OCI-LY7 (cell line): Measurements from ENCODE around the gene DNAH6. TPM values are rescaled to one million over a fixed set of nuclear protein-coding genes. Genes with fewer than 3 reads are reported as not detected.

Experiments
- BruUV-seq: library from RNA; stranded (reverse); fragments of 400-500 nt; replicated peaks from 2 replicates; lab custom pipeline; 2021; lab: Mats Ljungman, UMichigan
- CTCF ChIA-PET: fragments of 300-600 bp; sonication (Branson Sonifier 250); formaldehyde crosslinking; loops from one replicate; lab custom pipeline; 2022; ENCODE audit warnings: antibody characterized with exemption; ENCODE audit not compliant: unreplicated experiment; lab: Charles Lee
- POLR2A ChIA-PET: fragments of 300-600 bp; sonication (Branson Sonifier 250); formaldehyde crosslinking; loops from one replicate; lab custom pipeline; 2022; ENCODE audit warnings: antibody characterized with exemption; lab: Charles Lee
- DNase-seq: peaks from one replicate; pipeline ENCODE4 v3.0.0-alpha.2; 2015; ENCODE audit warnings: low spot score
- H2AFZ ChIP-seq: fragments of 200-600 bp; sonication (generic), shearing (Covaris generic); 2 replicates; pipeline ENCODE4 v1.6.1; 2014; ENCODE audit warnings: mild to moderate bottlenecking, antibody characterized with exemption, low read length, moderate library complexity
- H3K27ac ChIP-seq: fragments of 200-600 bp; sonication (generic); 2 replicates; pipeline ENCODE4 v1.5.1; 2014; ENCODE audit warnings: mixed run types, low read depth, mild to moderate bottlenecking, moderate library complexity, low read length, inconsistent platforms; ENCODE audit not compliant: poor library complexity, severe bottlenecking
- H3K36me3 ChIP-seq: fragments of 200-600 bp; sonication (generic); 2 replicates; pipeline ENCODE4 v1.6.1; 2014; ENCODE audit warnings: mild to moderate bottlenecking, antibody characterized with exemption, low read length, moderate library complexity, mixed read lengths; ENCODE audit not compliant: insufficient read depth
- H3K4me1 ChIP-seq: fragments of 200-600 bp; sonication (generic); 2 replicates; pipeline ENCODE4 v1.5.1; 2014; ENCODE audit warnings: mild to moderate bottlenecking, low read length; ENCODE audit not compliant: insufficient read depth, poor library complexity, severe bottlenecking
- H3K4me2 ChIP-seq: fragments of 200-600 bp; sonication (generic); 2 replicates; pipeline ENCODE4 v1.6.1; 2014; ENCODE audit warnings: mild to moderate bottlenecking, low read length
- H3K4me3 ChIP-seq: fragments of 200-600 bp; sonication (generic); 2 replicates; pipeline ENCODE4 v1.5.1; 2014; ENCODE audit warnings: mild to moderate bottlenecking, low read depth, low read length; ENCODE audit not compliant: poor library complexity, severe bottlenecking
- H3K79me2 ChIP-seq: fragments of 200-600 bp; sonication (generic); 2 replicates; pipeline ENCODE4 v1.6.1; 2016; ENCODE audit warnings: low read depth, mild to moderate bottlenecking, low read length, moderate library complexity, mixed read lengths; ENCODE audit not compliant: insufficient read depth
- H3K9me2 ChIP-seq: fragments of 200-600 bp; sonication (generic); 2 replicates; pipeline ENCODE4 v1.6.1; 2016; ENCODE audit warnings: mild to moderate bottlenecking, low read length, mixed read lengths; ENCODE audit not compliant: insufficient read depth
- H3K9me3 ChIP-seq: fragments of 200-600 bp; sonication (generic); 2 replicates; pipeline ENCODE4 v1.6.1; 2014; ENCODE audit warnings: mild to moderate bottlenecking, mixed run types, low read length, mixed read lengths
- H4K20me1 ChIP-seq: fragments of 200-600 bp; sonication (generic); 2 replicates; pipeline ENCODE4 v1.6.1; 2014; ENCODE audit warnings: mild to moderate bottlenecking, antibody characterized with exemption, low read length, moderate library complexity, mixed read lengths; ENCODE audit not compliant: insufficient read depth
- EZH2phosphoT487 ChIP-seq: fragments of 200-600 bp; sonication (generic); IDR thresholded peaks from 2 replicates; pipeline ENCODE4 v1.6.1; 2018; ENCODE audit warnings: low read depth, borderline replicate concordance, mild to moderate bottlenecking, mixed run types, antibody characterized with exemption, low read length, moderate library complexity, mixed read lengths
- intact Hi-C: fragments of 100-400 bp; cut with micrococcal nuclease; formaldehyde crosslinking; loops from one replicate; pipeline ENCODE4 v1.10.0; 2022; ENCODE audit not compliant: unreplicated experiment
- total RNA-seq, 2 experiments: library from RNA; depleted of rRNA in 1 of 2; stranded (reverse); fragments of >200 nt in 1 of 2; shearing (Covaris generic) in 1 of 2; gene quantifications; 2 replicates each; pipeline ENCODE4 v1.2.3, GENCODE V29; 2014 to 2022
- TF ChIP-seq, protein P1 (sequence below): fragments of 200-600 bp; sonication (generic); conservative IDR thresholded peaks from 2 replicates; pipeline ENCODE4 v1.5.1; 2014; ENCODE audit warnings: mild to moderate bottlenecking, antibody characterized with exemption, low read length, moderate library complexity, mixed read lengths

The DNAH6 gene
- total RNA-seq, 2 experiments from 2014 or later: 0.63 to 1.6 TPM

GRCh38 chr2:84515788-84516187 lies 510 bp upstream of the DNAH6 start:
- H3K27ac ChIP-seq: no peak overlapping the region
- H3K9me3 ChIP-seq: no peaks in the 10 kb centered on the region
- POLR2A ChIA-PET: no interaction called here
- H3K4me2 ChIP-seq: no peak overlapping the region
- H3K79me2 ChIP-seq: no peaks in the 10 kb centered on the region
- CTCF ChIA-PET: no interaction called here
- no peaks in the 10 kb centered on the region for H3K36me3 ChIP-seq
- H3K9me2 ChIP-seq: no peaks in the 10 kb centered on the region
- TF ChIP-seq, protein P1, sequence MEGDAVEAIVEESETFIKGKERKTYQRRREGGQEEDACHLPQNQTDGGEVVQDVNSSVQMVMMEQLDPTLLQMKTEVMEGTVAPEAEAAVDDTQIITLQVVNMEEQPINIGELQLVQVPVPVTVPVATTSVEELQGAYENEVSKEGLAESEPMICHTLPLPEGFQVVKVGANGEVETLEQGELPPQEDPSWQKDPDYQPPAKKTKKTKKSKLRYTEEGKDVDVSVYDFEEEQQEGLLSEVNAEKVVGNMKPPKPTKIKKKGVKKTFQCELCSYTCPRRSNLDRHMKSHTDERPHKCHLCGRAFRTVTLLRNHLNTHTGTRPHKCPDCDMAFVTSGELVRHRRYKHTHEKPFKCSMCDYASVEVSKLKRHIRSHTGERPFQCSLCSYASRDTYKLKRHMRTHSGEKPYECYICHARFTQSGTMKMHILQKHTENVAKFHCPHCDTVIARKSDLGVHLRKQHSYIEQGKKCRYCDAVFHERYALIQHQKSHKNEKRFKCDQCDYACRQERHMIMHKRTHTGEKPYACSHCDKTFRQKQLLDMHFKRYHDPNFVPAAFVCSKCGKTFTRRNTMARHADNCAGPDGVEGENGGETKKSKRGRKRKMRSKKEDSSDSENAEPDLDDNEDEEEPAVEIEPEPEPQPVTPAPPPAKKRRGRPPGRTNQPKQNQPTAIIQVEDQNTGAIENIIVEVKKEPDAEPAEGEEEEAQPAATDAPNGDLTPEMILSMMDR: no peak
- no peak for TF ChIP-seq EZH2phosphoT487
- no peaks in the 10 kb centered on the region for H3K4me1 ChIP-seq
- BruUV-seq: no TSS peak
- no peak overlapping the region for H2AFZ ChIP-seq
- H4K20me1 ChIP-seq: no peaks in the 10 kb centered on the region
- DNase-seq: no peak
- H3K4me3 ChIP-seq: no peak overlapping the region
- intact Hi-C loops: no loop called here

DNA sequence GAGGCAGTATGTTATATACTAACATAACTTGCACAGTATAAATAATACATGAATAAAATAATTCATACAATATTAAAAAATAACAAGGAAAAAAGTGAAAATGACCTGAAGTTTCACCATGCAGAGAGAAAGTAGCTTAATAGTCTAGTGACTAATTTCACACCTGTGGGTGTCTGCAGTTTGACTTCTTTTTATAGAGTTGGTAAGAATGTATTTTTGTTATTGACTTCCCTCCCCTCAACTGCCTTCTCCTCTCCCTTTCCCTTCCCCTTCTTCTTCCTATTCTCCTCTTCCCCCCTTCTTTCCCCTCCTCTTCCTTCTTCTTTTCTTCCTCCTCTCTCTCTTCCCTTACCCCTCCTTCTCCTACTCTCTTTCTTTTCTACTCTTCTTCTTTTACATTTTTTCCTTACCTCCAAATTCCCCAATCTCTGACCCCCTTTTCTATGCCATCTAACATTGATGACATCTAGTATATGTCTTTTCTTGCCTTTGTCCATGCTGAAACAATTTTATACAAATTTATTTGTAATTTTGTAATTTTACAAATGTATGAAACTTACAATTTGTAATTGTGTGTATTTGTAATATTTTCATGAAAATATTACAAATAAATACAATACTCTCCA lies 3.1 kb downstream of the DNAH6 start:
- DNase-seq: no peak
- no peaks in the 10 kb centered on the region for H3K36me3 ChIP-seq
- BruUV-seq: no TSS peak
- H3K4me1 ChIP-seq: no peaks in the 10 kb centered on the region
- no peaks in the 10 kb centered on the region for H3K9me2 ChIP-seq
- H2AFZ ChIP-seq: no peak overlapping the region
- no peak for TF ChIP-seq EZH2phosphoT487
- TF ChIP-seq, protein P1: no peak
- POLR2A ChIA-PET: no interaction called here
- H3K4me2 ChIP-seq: no peak overlapping the region
- H3K4me3 ChIP-seq: no peak overlapping the region
- no peaks in the 10 kb centered on the region for H4K20me1 ChIP-seq
- no peaks in the 10 kb centered on the region for H3K9me3 ChIP-seq
- intact Hi-C loops: no loop called here
- no peak overlapping the region for H3K27ac ChIP-seq
- CTCF ChIA-PET: no interaction called here
- H3K79me2 ChIP-seq: no peaks in the 10 kb centered on the region

DNA sequence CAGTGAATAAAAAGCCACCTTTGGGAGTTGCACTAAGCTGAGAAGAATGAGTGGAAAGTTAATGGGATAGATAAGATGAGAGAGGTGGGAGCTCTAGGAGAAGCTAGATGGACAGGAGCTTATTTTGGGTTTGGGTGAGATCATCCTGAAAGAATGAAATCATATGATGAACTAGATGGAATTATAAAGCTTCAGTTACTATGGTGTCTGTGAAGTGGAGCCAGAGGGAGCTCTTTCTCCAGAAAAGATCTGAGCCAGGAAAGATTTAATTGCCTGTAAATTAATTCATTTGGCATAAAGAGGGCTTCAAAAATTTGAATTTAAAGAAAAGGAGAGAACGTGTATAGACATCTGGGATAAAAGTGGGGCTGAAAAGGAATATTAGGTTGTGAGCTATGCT lies 10.3 kb downstream of the DNAH6 start:
- Histone ChIP-seq H3K9me2 (no peaks in the 10 kb centered on the region), H3K79me2 (no peaks in the 10 kb centered on the region), H4K20me1 (no peaks in the 10 kb centered on the region), H3K36me3 (no peaks in the 10 kb centered on the region), H3K27ac (no peak overlapping the region), H2AFZ (no peak overlapping the region), H3K4me1 (no peaks in the 10 kb centered on the region), H3K9me3 (no peaks in the 10 kb centered on the region), H3K4me2 (no peak overlapping the region), H3K4me3 (no peak overlapping the region)
- BruUV-seq: no TSS peak
- CTCF ChIA-PET: no interaction called here
- POLR2A ChIA-PET: interaction anchor here (0.7 to 0.9 kb wide), 2 partner anchors 10 to 17 kb away, joined by 3 read pairs; no protein-coding TSS in a partner anchor
- no peak for DNase-seq
- no peak for TF ChIP-seq EZH2phosphoT487
- TF ChIP-seq, protein P1: no peak
- intact Hi-C loops: no loop called here
